GF-D8 (cell line): ENCODE measurements around the gene TP53RK.

ENCODE experiments used
- DNase-seq: peaks from one replicate; lab custom pipeline; 2025; lab: John Stamatoyannopoulos, UW

TP53RK gene

GRCh38 chr20:46689082-46689753 is at the start of gene TP53RK:
Gene TP53RK (minus strand): TSS chr20:46689444. CDS start chr20:46689414, 30 bp downstream.
- DNase-seq, result peak; percentile 99

DNA sequence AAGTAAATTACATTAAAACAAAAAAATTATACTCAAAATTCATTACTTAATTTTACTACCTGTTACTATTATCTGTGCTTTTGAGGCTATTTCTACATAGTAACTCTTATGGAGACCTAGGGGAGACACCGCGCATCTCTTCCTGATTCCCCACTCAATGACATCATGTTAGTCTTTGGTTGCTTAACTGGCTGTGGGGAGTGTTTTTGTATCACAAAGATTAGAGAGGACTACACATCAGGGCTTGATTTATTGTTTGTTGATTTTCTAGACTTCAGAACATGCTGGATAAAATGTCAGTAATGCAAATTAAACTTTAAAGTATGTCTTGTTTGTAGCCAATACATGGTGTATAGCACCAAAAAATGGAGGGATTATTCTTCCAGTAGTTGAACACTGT is 46.2 kb upstream of the TP53RK start:
- no peak for DNase-seq

- no peak for DNase-seq
Measured at GRCh38 chr20:46731770-46732169, 42.5 kb upstream of the TP53RK start.

GRCh38 chr20:46725186-46726165 is 36.2 kb upstream of the TP53RK start:
- no peak for DNase-seq

DNA sequence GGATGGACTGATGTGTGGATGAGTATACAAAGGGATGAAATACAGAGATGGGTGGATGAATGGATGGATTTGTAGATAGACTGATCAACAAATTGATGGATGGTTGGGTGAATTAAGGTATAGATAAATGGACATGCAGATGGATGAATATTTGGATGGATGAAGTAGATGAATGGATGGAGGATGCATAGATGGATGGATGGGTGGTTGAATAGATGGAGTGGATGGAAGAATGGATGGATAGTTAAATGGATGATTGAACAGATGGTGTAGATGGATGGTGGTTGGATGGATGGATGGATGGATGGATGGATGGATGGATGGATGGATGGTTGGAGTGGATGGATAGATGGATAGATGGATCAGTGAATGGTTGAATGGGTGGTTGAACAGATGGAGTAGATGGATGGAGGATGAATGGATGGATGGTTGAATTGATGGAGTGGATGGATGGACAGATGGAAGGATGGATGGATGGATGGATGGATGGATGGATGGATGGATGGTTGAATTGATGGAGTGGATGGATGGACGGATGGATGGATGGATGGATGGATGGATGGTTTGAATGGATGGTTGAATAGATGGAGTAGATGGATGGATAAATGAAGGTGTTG is 35.2 kb upstream of the TP53RK start:
- DNase-seq, result no peak

GRCh38 chr20:46723039-46723438 is 33.8 kb upstream of the TP53RK start:
- DNase-seq, result no peak

GRCh38 chr20:46722450-46722849 is 33.2 kb upstream of the TP53RK start:
- no peak for DNase-seq

DNA sequence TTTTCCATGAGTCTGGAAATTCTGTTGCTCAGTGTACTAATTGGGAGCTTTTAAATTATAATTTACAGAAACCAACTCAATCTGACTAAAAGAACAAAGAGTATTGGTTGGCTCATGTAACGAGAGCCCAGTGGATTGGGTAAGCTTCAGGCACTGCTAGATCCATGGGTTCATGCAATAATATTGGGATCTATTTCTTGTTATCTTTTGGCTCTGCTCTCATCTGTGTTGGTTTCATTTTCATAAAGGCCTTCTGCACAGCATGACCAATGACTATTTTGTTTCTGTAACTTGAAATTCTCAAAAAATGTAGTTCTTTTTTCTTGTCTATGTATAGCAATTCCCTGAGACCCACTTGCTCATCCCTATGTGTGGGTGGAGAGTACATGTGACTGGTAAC is 32.2 kb upstream of the TP53RK start:
- no peak for DNase-seq

GRCh38 chr20:46720776-46721425 is 31.7 kb upstream of the TP53RK start:
- DNase-seq, result no peak

DNA sequence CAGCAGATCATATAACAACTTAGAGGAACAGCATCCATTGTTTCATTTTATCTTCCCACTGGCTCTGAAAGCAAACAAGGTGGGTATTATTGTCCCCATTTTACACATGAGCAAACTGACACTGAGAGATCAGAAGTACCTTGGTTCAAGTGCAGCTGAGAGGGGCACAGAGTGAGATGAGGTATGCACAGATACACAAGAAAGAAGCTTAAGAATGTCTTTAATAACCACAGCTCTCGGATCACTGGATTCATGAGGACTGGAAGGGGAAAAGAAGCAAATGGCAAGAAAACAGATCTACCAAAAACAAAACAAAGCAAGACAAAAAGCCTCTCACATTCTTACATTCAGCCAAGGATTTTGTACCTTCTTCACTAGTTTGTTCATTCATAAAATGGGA is 30.8 kb upstream of the TP53RK start:
- no peak for DNase-seq

GRCh38 chr20:46717818-46718541 is 28.7 kb upstream of the TP53RK start:
- no peak for DNase-seq

- DNase-seq, result no peak
Measured at GRCh38 chr20:46715292-46715756, 26.1 kb upstream of the TP53RK start.

- no peak for DNase-seq
Measured at GRCh38 chr20:46713957-46714834, 25.0 kb upstream of the TP53RK start.

DNA sequence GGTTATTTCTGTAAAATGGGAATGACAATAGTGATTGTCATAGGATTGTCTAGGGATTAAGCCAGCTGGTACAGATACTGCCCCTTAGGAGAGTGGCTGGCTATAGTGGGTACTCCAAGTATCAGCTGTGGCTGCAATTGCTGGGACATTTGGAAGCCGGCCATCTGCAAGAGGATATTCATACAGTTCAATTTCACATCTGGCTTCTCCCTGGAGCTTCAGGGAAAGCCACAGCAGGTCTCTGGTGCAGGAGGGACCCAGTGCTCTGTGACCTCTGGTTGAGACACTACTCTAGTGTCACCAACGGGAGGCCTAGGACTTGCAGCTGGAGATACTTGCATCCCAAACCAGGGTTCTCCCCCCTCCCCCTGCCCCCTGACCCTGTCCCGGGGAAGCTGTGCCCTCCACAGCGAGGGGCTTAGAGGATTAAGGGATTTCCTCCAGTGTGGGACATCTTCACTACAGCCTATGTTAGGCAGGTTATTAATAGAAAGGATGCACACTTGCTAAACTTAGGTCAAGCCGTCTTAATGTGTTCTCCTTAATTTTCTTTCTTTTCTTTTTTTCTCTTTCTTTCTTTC is 22.9 kb upstream of the TP53RK start:
- no peak for DNase-seq

DNA sequence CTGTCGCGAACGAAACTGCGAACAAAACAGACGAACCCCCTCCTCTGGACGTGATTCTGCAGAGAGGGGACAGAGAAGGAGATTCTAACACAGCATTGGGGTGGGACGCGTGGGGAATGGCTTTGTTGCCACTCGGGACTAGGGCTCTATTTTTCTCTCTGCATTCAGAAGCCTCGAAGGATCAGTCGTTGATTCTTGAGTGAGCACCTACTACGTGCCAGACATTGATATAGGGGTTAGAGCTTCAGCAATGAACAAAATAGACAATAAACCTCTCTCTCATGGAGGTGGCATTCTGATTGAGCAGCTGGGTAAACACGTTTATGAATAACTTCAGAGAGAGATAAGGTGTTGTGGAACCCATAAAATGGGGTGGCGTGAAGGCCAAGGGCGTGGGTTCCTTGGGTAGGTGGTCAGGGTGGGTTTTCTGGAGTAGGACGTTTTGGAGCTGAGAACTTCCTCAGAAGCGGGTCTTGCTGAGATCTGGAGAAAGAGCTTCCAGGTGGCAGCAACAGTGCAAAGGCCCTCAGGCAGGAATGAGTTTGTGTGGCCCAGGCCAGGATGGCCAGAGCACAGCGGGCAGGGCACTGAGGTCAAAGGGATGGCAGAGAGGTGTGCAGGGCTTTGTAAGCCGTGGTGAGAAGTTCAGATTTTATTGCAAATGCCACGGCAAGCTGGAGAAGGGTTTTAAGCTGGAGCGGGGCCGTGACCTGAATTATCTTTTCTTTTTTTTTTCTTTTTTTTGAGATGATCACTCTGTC is 21.1 kb upstream of the TP53RK start:
- no peak for DNase-seq

- no peak for DNase-seq
Measured at GRCh38 chr20:46709459-46710152, 20.4 kb upstream of the TP53RK start, which contains the start of gene SLC2A10. Gene SLC2A10 (plus strand): TSS chr20:46709649. CDS start chr20:46709737, 88 bp downstream.

GRCh38 chr20:46709055-46709458 is 19.8 kb upstream of the TP53RK start:
- DNase-seq, result no peak

DNA sequence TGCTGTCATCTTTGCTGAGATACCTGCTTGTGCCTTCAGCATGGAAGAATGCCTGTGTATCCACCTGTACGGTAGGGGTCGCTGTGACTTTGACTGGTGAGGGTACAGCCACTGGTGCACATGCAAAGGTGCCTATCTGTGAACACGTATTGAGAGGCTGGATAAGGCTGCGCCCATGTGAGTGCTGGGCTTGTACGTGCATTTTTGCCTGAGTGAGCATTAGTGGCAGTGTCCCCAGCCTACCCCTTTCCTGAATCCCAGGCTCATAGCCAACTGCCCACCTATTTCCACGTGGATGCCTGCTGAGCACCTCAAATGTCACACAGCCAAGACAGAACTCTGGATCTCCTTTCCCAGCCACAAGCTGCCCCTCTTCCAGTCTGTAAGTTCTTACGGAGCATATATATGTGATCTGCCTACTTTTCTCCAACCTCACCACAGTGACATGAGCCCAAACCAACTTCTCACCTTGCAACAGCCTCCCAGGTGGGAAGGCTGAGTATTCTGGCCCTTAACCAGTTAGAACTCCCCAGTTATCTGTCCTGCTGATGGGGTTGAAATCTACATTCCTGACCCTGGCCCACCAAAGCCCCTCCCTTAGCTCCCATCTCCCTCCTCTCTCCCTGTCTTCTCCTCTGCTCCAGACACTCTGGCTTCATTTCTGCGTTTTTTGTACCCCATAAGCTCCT is 19.1 kb upstream of the TP53RK start:
- no peak for DNase-seq
